T-helper 2 cell treated with Interferon-gamma antibody and Interleukin-4, amounts not matched to agents 100 ng/mL and 5 ng/mL, for 36 hours (primary cell): ENCODE data around the gene TK2. TPM values are rescaled to one million over a fixed set of nuclear protein-coding genes. Genes with fewer than 3 reads are reported as not detected.
"Not testable (repeated sequence)": the region's sequence is repeated elsewhere in the genome, so short reads cannot be mapped to it uniquely, and the experiment has no call there.

Experiments
- intact Hi-C: fragments of 100-400 bp; cut with micrococcal nuclease; formaldehyde crosslinking; loops from one replicate; pipeline ENCODE4 v1.15.1; 2023
- total RNA-seq: library from RNA; stranded (reverse); gene quantifications from 2 replicates; pipeline ENCODE4 v1.2.3, GENCODE V29; 2022

TK2 gene
- total RNA-seq, 1 donor from 2014 or later: 12.9 TPM

GRCh38 chr16:66574081-66574480 is 24.2 kb upstream of the TK2 start:
- intact Hi-C loops: no loop called here

- intact Hi-C loops: no loop called here
Measured at GRCh38 chr16:66572356-66572755, 22.4 kb upstream of the TK2 start.

DNA sequence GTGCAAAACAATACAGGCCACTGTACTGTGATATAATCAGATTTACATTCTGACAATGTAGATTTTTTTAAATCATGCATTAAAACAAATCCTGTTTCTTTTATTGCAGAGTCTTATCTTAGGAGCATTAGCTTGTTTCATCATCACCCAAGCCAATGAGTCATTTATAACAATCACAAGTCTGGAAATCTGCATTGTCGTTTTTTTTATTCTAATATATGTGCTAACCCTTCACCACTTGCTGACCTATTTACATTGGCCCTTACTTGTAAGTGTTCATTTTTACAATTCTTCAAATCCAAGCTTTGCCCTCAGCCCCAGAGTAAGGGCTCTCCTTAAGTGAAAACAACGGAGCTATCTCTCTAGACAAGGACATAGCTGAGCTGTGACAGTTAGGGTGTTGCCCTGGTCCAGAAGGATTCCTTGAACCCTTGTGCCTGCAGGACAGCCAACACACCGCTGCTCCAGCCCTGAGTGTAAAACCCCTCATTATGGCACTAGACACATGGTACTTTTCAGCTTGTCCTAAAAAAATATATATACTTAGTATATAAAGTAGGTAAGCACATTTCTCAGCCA is 20.0 kb upstream of the TK2 start:
- intact Hi-C loops: no loop called here

DNA sequence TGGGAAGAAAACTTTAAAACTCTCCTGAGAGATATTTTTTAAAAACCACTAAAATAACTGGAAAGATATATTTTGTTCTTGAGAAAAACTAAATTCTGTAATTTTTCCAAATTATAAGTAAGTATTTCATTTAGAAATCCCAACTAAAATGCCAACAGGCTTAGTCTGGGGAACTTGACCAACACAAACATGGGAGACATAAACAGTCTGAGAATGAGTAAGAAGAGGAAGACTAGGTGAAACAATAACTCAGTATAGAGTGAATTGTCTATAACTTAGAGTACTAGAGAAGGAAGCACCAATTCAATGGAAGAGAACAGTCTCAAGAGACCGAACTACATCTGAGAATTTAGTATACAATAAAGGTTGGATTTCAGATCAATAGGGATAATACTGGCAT is 19.2 kb upstream of the TK2 start:
- intact Hi-C loops: no loop called here

- intact Hi-C loops: no loop called here
Measured at GRCh38 chr16:66568355-66568754, 18.4 kb upstream of the TK2 start.

GRCh38 chr16:66567270-66567669 is 17.3 kb upstream of the TK2 start:
- intact Hi-C loops: not testable (repeated sequence)

GRCh38 chr16:66566051-66566901 is 16.4 kb upstream of the TK2 start, which contains the start of gene CMTM1:
Gene CMTM1 (plus strand): TSS chr16:66566439. CDS start chr16:66566514, 75 bp downstream.
- intact Hi-C loops: no loop called here

- intact Hi-C loops: loop anchor here (2.0 kb wide), 1 partner anchor 41 kb away; the partner anchor contains the start of gene CMTM3
Measured at GRCh38 chr16:66563574-66564334, 13.8 kb upstream of the TK2 start.

GRCh38 chr16:66562986-66563385 is 13.1 kb upstream of the TK2 start:
- intact Hi-C loops: loop anchor here (2.0 kb wide), 1 partner anchor 42 kb away; the partner anchor contains the start of gene CMTM3

DNA sequence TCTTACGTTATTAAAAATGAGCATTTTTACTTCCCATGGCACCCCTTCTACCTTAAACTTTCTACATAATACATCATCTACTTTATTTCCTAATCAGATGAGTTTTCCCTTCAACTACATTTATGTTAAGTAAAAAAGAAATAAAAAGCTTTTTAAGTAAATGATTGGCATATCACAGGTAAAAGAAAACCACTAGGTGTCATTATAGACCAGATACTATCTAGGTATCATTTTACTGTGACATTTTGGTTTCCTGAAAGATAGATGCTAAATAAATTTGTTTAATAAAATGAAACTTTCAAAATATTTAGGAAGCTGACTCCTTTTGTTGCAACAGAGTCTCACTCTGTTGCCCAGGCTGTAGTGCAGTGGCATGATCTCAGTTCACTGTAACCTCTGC is 12.5 kb upstream of the TK2 start:
- intact Hi-C loops: loop anchor here (2.0 kb wide), 1 partner anchor 42 kb away; the partner anchor contains the start of gene CMTM3

DNA sequence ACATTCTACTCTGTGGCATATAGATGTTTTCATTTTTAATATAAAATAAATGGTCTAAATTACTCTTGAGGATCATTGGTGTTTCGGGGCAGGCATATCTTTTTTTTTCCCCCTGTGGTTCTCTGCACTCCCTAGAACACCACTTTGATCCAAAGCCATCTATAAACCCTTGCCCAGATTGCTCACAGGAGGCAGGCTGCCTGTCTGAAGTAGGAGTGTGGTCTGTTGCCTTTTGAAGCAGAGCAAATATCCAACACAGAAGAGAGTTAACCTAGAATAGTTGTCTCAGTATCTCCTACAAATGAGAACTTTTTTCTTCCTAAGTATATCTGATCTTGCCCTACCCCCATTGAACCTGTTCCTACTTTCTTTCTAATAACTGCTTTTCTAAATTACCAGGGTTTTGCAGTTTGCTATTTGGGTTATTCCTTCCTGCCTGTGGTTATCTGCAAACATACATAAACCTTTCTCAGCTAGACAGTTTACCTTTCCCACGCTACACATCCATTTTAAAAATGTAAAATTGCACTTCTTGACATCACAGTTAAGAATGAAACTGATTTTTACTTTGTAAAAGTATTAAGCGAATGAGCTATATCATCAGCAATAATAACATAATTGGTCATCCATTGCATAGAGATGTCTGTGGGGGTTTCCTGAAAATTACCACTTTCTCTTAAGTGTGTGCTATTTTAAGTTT is 11.6 kb upstream of the TK2 start:
- intact Hi-C loops: loop anchor here (2.0 kb wide), 1 partner anchor 43 kb away; the partner anchor contains the start of gene CMTM3

GRCh38 chr16:66560107-66560506 is 10.2 kb upstream of the TK2 start:
- intact Hi-C loops: loop anchor here (1.0 kb wide), 1 partner anchor 8 kb away; the partner anchor contains the start of gene CKLF

DNA sequence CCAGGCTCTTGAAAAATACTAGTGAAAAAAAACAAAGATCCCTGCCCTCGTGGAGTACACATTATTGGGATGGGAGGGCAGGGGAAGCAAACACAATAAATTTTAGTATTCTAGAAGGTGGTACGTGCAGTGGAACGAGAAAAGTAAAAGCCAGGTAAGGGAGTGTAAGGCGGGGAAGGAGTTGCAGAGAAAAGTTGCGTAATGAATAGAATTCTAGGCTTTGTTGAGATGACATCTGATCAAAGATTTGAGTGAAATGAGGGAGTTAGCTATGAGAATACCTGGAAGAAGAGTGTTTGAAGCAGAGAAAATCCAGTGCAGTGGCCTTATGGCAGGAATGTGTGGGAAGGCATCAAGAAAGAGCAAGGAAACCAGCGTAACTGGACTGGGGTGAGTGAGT is 4.6 kb upstream of the TK2 start:
- intact Hi-C loops: loop anchor here (5.0 kb wide), 1 partner anchor 143 kb away; the partner anchor contains the start of gene CMTM4

- intact Hi-C loops: loop anchor here (5.0 kb wide), 1 partner anchor 143 kb away; the partner anchor contains the start of gene CMTM4
Measured at GRCh38 chr16:66554021-66554420, 4.1 kb upstream of the TK2 start.

GRCh38 chr16:66553223-66553622 is 3.3 kb upstream of the TK2 start:
- intact Hi-C loops: loop anchor here (2.0 to 5.0 kb wide), 2 partner anchors 74 to 144 kb away; partner anchors contain the start of gene CMTM4

GRCh38 chr16:66552286-66553177 is 2.6 kb upstream of the TK2 start, which contains the start of gene CKLF:
Gene CKLF (plus strand): TSS chr16:66552576. CDS start chr16:66552716, 140 bp downstream.
- intact Hi-C loops: loop anchor here (1.0 to 5.0 kb wide), 5 partner anchors 8 to 145 kb away; partner anchors contain the start of genes CMTM3 and CMTM4

GRCh38 chr16:66551788-66552285 is 1.9 kb upstream of the TK2 start:
- intact Hi-C loops: loop anchor here (1.0 to 5.0 kb wide), 7 partner anchors 8 to 145 kb away; partner anchors contain the start of genes CMTM3 and CMTM4

DNA sequence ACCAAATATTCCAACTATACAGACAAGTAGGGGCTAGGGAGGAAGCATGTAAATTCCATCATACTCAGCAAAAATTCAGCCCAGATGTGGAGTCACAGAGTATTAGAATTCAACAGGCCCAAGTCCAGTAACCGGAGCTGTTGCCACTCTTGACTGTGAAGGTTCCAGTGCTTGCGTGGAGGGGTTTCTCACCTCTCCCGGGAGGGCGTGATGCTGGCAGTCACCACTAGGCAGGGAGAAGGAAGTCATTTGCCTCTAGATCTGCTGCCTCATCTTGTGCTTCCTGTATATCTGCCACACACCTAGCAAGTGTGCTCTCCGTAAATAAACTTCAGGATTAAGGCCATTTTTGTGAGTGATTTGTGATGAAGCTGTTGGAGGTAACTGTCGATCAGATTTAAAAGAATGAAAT is 1.4 kb upstream of the TK2 start:
- intact Hi-C loops: loop anchor here (1.0 to 5.0 kb wide), 3 partner anchors 35 to 146 kb away; partner anchors contain the start of gene CMTM4

GRCh38 chr16:66548868-66549267 is 1.1 kb downstream of the TK2 start:
- intact Hi-C loops: loop anchor here (2.0 kb wide), 1 partner anchor 24 kb away; no protein-coding TSS in a partner anchor
